GM12875 (cell line): ENCODE measurements around the gene KCNJ1.

Experiments
- H3K4me3 ChIP-seq: one replicate; pipeline ENCODE4 v1.5.1; 2011; ENCODE audit warnings: low read depth, low read length, control low read depth
- CTCF ChIP-seq: IDR thresholded peaks from 2 replicates; pipeline ENCODE4 v1.5.1; 2011; ENCODE audit warnings: low read depth, mild to moderate bottlenecking, control low read depth, inconsistent platforms, low read length, moderate library complexity, borderline replicate concordance; ENCODE audit not compliant: insufficient read depth

Gene KCNJ1

DNA sequence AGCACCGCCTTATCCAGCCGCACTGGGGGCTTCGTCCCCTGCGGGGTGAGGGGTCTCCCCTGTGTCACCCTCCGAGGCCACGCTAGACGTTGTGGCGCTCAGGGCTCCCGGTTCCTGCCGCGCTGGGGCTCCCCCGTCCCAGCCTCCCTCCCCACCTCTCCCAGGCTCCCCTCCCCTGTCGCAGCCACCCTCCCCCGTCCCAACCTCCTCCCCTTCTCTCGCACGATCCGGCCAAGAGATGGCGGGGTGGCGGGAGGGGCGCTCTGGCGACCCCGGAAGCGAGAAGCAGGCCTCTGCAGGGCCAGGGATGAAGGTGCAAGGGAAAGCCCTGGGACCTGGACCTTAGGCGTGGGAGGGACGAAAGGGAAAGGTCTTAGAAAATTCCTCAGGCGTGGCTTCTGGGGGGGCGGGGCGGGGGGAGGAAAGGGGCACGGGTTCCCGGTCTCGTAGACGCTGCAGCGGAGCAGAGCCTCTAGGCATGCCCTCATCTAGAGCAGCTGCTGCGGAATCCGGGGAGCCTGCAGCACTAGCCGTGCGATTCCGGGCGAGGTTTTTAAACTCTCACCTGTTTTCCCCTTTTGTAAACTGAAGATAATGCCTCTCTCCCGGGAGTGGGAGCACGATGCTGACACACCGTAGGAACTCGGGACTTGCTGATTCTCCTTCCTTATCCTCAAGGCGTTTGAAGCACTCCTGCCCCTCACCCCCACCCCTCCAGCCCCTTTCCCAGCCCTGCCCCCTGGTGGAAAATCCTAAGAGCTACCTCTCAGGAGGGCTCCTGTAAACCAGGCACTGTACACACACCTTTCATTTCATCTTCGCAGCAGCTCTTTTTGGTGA lies 38.5 kb upstream of the KCNJ1 start:
- H3K4me3 ChIP-seq, result no peak overlapping the region
- peak; percentile 37; the same call in 1 of the 2 replicates for TF ChIP-seq CTCF

DNA sequence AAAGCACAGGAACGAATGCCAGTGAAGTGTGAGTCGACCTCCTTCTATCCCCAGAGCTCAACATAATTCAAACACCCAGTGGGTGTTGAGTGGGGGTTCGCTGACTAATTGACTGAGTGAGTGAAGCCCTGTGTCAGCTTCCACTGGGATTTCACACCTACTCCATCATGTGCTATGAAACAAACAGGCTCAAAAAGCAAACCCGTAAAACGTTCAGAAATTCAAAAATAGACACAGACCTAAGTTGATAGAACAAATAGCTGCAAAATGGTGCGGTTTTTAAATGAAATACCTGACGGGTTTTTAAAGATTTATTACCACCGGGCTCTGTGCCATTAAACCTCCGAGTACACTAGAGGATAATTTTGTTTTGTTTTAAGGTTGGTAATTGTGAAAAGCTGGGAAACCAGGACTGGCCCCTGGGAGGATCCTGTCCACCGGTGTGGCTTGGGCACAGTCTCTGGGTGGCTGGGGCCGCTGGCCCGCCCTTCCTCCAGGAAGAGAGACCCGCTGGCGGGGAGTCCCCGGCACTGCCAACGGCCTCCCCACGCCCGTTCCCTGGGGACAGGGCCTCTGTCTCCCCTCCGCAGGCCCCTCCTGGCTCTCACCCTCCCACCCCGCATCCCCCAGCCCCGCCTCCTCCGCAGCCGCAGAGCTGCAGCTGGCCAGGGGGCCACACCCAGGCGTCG lies 37.7 kb upstream of the KCNJ1 start:
- no peak for TF ChIP-seq CTCF
- H3K4me3 ChIP-seq, result no peak overlapping the region

GRCh38 chr11:128904303-128904655 lies 37.2 kb upstream of the KCNJ1 start:
- no peak for TF ChIP-seq CTCF
- no peak overlapping the region for H3K4me3 ChIP-seq

DNA sequence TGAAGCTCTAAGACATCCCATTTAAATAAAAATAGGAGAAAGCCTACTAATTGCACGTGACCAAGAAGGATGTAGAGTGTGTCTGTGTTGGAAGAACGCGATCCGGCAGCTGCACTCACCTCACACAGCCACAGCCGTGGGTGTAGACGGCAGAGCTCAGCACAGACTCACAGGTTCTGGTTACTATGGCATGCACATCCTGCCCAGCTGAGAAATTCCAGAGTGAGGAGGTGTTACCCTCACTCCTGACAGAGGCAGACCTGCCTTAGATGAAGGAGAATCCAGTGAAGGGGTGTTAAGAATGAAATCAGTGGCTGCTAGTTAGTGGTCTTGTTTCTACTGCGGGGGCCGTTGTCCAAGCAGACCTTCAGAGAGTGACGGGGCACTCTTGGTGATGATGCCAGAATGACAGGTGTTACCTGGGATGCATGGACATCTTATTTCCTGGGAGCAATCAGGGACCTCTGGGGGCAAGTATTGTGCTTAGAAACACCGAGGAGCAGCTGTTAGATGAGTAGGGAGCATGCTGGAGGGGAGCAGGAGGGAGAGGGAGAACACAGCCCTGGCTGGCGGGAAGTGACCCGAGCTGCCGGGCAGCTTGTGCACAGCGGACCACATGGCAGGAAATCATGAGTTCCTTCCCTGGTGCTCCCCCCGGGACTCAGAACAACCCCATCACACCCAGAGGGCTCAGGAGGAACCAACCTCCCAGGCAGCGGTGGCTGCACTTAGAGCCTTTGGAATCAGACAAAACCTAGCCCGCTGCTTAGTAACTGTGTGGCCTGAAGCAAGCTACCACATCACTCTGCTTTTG lies 36.4 kb upstream of the KCNJ1 start:
- H3K4me3 ChIP-seq, result no peak overlapping the region
- TF ChIP-seq CTCF, result no peak

GRCh38 chr11:128902515-128903066 lies 35.5 kb upstream of the KCNJ1 start:
- TF ChIP-seq CTCF, result no peak
- H3K4me3 ChIP-seq, result no peak overlapping the region

DNA sequence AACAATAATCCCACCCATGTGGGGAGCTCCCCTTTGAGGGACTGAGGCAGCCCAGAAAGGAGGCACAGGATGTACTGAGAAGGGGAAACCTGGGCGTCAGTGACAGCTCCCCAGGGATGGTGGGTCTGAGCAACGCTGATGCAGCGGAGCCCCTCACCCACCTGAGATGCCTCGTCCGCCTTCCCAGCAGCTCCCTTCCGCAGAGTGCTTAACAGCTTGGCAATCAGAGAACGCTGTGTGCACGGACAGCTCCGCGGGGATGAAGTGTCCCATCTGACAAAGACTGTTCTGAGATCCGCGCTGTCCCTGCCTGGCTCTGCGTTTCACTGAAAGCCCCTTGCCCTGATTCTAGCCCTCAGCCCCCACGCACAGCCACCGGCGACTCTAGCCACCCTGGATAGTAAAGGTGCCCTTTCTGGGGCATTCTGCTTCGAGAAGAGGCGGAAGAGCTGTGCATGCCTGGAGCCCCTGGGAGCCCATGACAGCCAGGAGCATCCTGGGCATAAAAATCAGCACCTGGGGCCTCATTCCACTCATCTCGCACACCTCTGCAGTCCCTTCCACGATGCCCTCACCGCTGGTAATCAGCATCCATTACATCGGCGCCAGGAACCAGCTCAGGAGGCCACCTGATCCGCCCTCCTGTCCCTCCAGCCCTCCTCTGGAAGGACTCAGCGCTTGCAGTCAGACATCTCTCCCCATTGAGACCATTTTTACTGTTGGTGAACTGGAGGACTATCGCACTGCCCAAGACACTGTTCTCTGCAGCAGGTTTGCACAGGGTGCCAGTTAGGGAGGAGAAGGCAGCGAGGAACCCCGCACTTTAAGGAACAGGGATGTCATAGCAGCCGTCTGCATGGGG lies 34.8 kb upstream of the KCNJ1 start:
- TF ChIP-seq CTCF, result no peak
- H3K4me3 ChIP-seq, result no peak overlapping the region
